NCI-H1092 (cell line): ENCODE measurements around the gene LDB3.
A peak's percentile ranks its signal among the peaks of the same experiment; 100 is the strongest.

Experiments
- DNase-seq: peaks from one replicate; lab custom pipeline; 2025; lab: John Stamatoyannopoulos, UW

Gene LDB3

GRCh38 chr10:86651021-86651471, 17.3 kb upstream of the LDB3 start:
- DNase-seq, result no peak

- DNase-seq, result no peak
These were observed 16.5 kb upstream of the LDB3 start for GRCh38 chr10:86651631-86652331.

- peak; percentile 91 for DNase-seq
These were observed 15.7 kb upstream of the LDB3 start for GRCh38 chr10:86652361-86653202.

GRCh38 chr10:86653379-86653778, 14.9 kb upstream of the LDB3 start:
- DNase-seq, result no peak

- no peak for DNase-seq
These were observed 14.3 kb upstream of the LDB3 start for GRCh38 chr10:86653987-86654386.

GRCh38 chr10:86654411-86655172, 13.7 kb upstream of the LDB3 start, which contains the start of gene OPN4:
TSS of gene OPN4 (plus strand) at chr10:86654547. CDS start at chr10:86654784, 237 bp downstream.
- DNase-seq, result no peak

- DNase-seq, result no peak
These were observed 13.2 kb upstream of the LDB3 start for GRCh38 chr10:86655173-86655540.

GRCh38 chr10:86655596-86655995, 12.7 kb upstream of the LDB3 start:
- no peak for DNase-seq

- DNase-seq, result no peak
These were observed 11.3 kb upstream of the LDB3 start for GRCh38 chr10:86657011-86657395.

GRCh38 chr10:86657396-86658011, 10.8 kb upstream of the LDB3 start:
- no peak for DNase-seq

- no peak for DNase-seq
These were observed 10.0 kb upstream of the LDB3 start for GRCh38 chr10:86658261-86658741.

GRCh38 chr10:86658751-86659150, 9.6 kb upstream of the LDB3 start:
- no peak for DNase-seq

- DNase-seq, result no peak
These were observed 9.1 kb upstream of the LDB3 start for GRCh38 chr10:86659161-86659691.

GRCh38 chr10:86659721-86660453, 8.4 kb upstream of the LDB3 start:
- no peak for DNase-seq

- no peak for DNase-seq
These were observed 6.9 kb upstream of the LDB3 start for GRCh38 chr10:86661161-86662025.

- no peak for DNase-seq
These were observed 5.9 kb upstream of the LDB3 start for GRCh38 chr10:86662186-86663045.

GRCh38 chr10:86663046-86663345, 5.3 kb upstream of the LDB3 start:
- no peak for DNase-seq

GRCh38 chr10:86663576-86664339, 4.6 kb upstream of the LDB3 start:
- DNase-seq, result no peak
